Measurements from ENCODE around the gene THRAP3.

THRAP3 gene

DNA sequence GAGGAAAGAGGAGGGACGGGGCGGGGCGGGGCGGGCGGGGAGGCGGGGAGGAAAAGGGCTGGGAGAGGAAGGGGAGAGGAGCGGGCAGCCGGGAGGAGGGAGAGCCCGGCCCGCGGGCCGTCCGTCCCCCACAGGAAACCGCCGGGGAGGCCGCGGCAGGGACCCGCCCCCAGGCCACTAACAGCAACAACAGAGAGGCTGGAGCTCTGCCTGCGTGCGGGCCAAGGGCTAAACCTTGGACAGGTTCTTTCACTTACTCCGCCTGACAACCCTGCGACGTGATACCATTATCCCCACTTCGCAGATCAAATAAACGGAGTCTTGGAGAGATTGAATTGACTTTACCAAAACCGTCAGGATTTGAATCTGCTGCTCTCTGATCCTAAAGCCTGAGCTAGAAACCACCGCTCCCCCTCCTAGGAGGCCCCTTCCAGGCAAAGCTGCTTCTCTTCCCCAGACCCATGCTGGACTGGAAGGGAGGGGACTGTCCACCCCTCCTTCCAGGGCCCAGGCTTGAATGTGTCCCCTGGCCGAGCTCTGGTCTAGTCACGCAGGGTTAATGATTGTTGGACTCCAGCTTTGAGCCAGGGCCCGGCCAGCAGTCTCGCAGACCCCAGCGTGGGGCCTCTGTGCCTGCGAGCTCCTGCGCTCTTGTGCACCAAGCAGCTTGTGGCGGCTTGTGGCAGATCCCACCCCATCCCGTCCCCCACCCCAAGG is 99.6 kb downstream of the THRAP3 start, which contains the start of gene EVA1B:
TSS of gene EVA1B (minus strand) at position 10 of the 717 bp plus-strand sequence. CDS start 608 bp downstream, outside the sequence.
- DNase-seq (ENCODE audit: low read depth) = peak; percentile 81

DNA sequence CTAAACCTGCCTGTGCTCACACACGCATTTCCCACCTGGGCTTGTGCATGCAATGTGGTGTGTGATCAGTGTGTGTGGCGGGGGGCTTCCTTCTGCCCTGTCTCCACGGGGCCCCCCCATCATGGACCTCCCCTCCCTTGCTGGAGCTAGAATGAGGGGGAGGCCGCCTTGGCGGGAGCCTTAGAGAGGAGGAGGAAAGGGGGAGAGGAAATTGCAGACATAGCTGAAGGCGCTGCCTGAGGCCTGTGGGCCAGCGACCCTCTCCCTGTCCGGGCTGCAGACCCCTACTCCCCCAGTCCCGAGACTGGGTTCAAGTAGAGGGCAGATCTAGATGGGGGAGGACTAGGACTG is 100.1 kb downstream of the THRAP3 start:
- DNase-seq (ENCODE audit: low read depth) = no peak

DNA sequence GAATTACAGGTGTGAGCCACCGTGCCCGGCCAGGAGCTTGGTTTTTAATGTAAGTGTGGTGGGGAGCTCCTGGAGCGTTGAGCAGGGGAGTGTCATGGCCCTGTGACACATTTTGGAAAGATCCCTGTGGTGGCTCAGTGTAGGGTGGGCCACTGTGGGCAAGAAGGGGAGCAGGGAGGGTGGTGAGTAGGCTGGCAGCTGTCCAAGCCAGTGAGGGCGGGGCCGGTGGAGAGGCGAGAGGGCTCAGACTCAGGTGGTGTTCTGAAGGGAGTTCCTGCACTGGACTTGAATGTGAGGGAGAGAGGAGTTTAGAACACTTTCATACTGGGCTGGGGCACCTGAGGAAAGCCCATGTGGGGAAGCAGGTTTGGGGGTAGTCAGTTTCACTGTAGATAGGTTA is 102.3 kb downstream of the THRAP3 start:
- no peak for DNase-seq (ENCODE audit: low read depth)

DNA sequence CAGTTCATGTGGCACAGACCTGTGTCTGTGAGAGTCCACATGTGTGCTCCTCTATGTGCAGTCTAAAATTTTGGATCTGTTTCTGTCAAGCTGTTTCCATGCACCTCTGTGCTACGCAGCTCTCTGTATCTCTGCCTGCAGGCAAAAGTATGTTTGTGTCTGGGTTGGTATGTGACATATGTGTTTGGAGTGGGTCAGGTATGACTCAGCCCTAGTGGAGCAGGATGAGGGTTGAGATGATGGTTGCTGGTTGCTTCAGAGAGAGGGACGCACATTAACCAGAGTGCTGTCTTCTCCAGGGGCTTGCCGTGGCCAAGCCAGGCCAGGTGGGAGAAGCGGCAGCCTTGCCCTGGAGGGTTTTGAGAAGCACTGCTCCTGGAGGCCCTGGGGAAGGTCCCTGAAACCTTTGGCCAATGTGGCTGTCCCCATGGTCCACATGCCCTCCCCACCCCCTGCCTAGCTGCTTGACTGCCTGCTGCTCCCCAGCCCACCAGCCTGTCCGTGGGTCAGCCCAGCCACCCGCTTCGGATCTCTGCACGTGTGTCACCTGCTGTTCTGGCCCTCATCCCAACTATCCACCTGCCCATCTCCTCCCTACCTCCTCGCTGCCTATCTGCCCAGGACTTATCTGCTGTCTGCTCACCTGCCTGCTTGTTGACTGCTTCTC is 103.3 kb downstream of the THRAP3 start:
- peak; percentile 75 for DNase-seq (ENCODE audit: low read depth)

DNA sequence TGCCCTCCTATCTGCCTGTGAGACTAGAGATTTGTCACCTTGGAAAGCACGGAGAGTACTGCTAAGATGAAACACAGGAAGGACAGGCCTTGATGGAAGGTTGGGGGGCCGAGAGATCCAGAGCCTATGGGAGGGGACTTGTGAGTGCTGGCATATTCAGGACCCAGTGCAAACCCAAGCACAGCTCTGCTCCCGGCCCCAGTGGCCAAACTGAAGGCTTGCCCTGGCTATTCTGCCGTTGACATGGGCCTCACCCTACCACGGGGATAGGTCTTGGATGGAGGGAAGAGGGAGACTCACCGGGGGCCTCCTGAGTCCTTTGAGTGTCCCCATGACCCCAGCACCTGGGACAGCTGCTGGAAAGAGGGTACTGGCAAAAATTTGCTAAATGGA is 103.8 kb downstream of the THRAP3 start:
- no peak for DNase-seq (ENCODE audit: low read depth)

DNA sequence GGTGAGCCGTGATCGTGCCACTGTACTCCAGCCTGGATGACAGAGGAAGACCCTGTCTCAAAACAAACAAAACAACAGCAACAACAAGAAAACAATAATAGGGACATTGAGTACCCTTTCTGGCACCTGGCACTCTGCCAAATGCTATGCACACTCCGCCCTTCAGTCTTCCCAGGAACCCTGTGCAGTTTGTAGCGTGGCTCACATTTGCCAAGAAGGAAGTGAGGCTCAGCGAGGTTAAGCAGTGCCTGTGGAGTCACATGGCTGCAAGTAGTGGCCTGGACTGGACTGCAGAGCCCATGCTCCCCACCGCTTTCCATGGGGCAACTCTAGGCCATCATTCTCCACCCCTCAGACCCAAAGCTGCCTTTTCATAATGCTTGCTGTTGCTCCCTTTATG is 104.5 kb downstream of the THRAP3 start:
- DNase-seq (ENCODE audit: low read depth) = no peak

DNA sequence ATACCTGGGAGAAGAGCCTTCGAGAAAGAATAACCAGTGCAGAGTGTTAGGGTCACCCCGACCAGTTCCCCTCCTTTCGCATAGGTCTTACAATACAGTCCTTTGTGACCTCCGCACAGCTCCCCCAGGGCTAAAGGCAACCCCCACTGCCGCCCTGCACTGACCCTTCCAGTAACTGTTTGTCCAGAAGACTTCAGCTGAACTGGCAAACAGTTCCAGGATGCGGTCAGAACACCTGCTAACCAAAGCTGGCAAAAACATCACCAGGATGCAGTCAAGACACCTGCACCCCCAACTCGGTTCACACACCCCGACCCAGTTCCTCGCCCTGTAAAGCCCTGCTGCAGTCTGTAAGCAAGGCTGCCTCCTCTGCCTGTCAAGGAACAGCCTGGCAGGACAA is 105.6 kb downstream of the THRAP3 start:
- no peak for DNase-seq (ENCODE audit: low read depth)

DNA sequence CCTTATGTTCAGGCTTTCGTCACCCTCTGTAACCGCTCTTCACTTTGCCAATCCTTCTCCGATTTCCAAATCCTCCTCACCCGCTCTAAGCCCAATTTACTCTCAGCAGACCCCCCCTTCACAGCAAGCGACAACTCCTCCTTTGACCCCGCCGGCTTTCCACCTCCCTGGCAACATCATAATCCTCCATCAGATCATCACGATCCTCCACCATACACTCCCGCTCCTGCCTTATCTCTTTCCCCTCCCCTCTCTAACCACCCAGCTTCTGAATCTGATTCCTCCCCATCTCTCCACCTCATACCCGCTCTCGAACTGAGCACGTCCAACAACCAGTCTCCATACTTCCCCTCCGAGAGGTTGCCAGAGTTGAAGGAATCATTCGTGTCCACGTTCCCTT is 106.7 kb downstream of the THRAP3 start:
- DNase-seq (ENCODE audit: low read depth) = no peak

DNA sequence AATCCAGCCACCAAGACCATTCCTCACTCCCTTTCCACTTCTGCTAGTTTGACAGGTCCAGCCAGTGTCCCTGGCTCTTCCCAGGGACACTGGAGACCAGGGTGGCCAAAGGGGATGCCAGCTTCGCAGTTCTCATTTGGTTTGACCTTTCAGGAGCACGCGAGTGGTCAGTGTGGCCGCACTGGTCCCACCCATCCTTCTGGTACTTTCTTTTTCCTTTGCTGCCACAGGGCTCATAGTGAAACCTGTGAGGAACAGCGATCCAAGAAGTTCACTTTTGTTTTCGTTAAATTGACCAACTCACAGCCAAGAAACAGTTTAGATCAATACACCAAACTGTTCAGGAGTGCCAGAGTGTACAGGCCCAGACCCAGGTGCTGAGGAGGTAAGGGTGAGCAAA is 113.6 kb downstream of the THRAP3 start:
- no peak for DNase-seq (ENCODE audit: low read depth)

DNA sequence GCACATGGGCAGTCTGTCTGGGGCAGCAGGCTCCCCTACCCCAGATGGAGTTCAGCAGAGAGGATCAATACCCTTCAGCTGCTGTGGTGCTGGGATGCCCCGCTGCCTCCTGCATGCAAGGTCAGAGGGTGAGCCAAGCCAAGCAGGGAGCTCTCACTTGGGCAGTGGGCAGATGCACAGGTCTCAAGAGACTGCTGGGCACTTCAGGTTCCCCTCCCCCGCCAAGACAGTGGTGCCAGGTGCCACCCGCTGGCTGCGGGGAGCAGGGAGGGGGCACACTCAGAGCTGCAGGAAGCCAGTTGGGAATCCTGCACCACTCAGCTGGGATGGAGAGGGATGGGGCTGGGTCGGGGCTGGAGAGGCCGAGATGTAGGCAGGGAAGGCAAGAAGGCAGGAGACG is 115.0 kb downstream of the THRAP3 start:
- no peak for DNase-seq (ENCODE audit: low read depth)

DNA sequence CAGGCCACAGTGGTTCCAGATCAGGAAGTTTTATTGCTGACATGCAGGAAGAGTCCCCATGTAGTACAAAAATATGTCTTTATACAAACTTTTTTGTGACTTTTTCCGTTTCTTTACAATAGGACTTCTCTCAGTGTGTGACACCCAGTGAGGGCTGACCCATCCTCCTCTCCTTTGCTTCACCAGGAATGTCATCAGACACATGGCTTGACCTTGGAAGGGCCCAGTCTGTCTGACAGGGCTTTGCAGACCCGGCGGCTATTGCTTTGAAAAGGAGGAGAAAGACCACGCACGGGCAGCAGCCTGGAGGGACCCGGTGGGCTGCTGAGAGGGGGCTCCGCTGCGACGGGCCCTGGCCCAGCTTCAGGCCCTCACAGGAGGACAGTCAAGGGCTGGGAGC is 115.4 kb downstream of the THRAP3 start:
- no peak for DNase-seq (ENCODE audit: low read depth)

DNA sequence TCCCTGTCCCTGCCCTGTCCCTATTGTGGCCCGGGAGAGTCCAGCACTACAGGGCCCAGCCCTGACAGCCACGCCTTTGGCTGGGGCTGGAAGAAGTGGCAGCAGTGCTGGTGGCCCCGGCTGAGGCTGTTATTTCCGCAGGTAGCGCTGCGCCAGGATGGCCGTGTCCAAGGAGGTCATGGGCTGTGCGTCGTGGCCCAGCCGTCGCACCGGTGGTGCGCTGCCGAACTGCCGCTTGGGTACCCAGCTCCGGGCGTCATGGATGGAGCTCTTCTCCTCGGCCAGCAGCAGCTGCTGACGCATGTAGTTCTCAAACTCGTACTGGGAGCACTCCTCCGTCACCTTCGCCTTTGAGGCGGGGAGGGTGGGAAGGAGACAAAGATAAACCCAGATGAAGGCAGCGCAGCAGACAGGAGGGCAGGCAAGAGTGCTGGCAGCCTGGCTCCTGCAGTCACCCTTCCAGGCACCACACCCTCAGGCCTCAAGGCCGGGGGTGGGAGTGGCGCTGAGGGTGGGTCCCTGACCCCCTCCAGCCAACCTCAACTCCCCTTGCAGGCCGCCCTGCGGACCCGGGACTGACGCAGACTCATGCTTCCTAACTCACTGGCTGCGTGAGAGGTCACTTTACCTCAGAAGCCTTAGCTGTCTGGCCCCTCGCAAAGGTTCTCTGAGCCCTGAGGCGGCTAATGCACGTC is 117.5 kb downstream of the THRAP3 start:
- no peak for DNase-seq (ENCODE audit: low read depth)

DNA sequence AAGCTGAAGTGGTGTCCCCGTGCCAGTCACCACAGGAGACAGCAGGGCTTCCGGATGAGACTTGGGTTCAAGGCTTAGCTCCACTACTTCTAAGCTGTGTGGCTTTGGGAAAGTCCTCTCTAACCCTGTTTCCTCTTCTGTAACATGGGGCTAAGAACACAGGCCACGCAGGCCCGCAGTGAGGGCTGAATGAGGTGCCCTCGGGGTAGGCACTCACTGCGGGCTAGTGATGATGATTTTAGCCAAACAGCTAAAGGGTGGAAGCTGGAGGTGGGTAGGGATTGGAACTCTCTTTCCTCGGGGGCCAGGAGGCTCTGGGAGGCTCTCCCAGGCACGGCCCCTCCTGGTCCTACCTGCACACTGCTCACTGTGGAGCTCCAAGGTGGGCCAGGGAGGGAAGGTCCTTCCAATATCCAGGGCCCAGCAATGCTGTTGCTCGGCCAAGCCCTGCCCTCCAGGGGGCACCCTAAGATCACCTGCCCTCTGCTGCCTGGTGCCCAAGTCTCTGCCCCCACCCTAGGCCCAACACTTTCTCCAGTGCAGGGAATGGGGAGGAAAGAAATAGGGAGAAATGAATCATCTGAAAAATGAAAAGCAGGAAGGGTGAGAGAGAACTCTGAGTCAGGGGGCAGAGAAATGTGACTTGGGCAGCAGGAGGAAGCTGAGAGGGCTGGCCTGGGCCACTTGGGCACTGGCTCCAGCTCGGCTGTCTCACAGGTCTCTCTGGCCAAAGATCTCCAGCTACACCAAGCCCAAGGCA is 118.4 kb downstream of the THRAP3 start:
- peak; percentile 74 for DNase-seq (ENCODE audit: low read depth)

DNA sequence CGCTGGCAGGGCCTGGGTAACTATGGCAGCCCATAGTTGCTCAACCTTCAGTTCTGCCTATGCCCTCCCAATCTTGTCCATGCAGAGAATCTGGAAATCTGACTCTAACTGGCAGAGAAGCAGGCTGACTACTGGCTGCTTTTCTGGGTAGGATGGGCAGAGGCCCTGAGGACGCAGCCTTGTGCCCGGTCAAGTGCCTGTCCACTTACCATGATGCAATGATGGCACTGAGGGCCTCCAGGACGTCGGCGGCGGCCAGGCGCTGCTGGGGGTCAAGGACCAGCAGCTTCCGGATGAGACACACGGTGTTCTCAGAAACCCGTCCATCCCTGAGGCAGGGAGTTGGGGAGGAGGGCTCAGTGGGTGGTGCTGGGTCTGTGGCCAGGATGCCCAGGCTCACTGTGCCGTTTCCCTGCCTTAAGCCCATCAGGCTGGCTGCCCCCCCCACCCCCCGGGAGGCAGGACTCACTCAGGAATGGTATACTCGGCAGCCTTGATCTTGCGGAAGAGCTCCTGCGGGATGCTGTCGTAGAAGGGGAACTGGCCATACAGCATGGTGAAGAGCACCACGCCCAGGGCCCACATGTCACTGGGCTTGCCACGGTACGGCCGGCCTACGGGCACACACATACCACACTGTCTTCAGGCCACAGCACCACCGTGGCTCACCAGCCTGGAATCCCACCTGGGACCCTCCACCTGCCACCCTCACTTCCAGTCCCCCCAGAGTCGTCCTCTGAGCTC is 119.6 kb downstream of the THRAP3 start:
- DNase-seq (ENCODE audit: low read depth) = no peak

DNA sequence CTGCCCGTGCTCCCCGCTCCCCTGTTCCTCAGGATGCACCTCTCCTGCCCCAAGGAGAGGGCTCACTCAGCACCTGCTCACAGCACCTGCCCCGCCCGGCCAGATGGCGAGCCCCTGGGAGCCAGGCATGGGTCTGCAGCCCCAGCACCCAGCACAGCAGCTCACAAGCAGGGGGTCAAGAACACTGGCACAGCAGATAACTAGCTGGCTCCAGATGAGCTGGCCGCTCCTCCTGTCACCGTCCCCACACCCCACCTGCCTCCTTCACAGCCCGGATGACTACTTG is 120.1 kb downstream of the THRAP3 start:
- no peak for DNase-seq (ENCODE audit: low read depth)

DNA sequence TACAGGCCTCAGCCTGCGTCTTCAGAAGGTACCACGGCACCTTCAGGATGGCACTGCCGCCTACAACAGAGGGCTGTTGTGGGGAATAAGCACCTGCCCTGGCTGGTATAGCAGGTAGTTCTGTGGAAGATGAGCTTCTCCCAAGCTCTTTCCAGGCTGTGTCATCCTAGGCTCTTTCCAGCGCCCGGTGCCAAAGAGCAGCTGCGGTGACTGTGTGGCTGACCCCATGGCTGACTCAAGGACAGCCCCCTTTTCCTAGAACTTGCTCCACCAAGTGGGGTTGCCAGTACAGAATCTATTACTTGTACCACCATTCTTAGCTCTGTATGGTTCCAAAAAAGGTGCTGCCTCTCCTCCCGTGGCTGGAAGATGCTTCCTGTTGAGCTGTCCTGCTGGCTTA is 121.1 kb downstream of the THRAP3 start:
- no peak for DNase-seq (ENCODE audit: low read depth)

DNA sequence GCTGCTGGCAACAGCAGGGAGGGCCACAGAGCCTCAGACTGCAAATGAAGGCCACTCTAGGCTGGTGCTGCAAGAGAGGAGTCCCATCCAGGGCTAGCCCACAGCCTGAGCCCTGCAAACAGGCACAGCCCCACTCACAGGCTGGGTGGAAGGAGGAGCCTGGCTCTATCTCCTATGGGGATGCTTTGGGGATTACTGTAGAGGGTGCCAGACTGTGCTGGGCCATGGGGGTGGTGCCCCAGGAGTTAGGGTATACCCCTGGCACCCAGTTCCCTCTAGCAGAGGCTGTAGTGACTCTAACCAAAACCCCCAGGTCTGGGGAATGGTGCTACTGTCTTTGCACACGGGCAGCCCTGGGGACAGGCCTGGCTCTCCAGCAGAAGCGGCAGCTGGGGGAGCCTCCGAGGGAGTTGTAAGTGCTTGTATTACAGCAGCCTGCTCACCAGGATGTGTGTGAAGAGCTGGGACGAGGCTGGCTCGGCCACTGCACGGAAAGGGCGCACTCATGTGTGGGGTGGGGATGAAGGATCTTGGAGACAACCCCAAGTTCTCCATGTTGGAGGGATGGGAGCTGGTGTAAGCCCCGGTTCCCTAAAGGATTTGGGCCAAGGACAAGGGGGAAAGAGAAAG is 122.6 kb downstream of the THRAP3 start:
- DNase-seq (ENCODE audit: low read depth) = no peak

DNA sequence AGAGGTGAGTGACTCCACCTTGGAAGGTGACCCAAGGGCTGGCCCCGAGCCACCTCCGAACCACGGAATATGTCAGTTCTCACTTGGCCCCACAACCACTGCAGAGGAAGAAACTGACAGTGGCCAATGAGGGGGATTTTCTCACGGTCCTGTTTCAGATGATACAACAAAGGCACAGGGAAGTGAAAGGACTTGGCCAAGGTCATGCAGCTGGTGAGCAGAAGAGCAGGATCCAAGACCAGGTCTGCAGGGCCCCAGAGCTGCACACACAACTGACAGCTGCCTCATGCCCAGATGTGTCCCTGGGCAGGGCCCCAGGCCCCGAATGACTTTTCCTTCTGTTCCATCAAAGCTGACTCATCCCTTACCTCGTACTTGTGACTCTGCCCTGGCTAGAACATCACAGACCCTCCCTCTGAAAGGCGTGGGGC is 125.0 kb downstream of the THRAP3 start:
- peak; percentile 37 for DNase-seq (ENCODE audit: low read depth)

DNA sequence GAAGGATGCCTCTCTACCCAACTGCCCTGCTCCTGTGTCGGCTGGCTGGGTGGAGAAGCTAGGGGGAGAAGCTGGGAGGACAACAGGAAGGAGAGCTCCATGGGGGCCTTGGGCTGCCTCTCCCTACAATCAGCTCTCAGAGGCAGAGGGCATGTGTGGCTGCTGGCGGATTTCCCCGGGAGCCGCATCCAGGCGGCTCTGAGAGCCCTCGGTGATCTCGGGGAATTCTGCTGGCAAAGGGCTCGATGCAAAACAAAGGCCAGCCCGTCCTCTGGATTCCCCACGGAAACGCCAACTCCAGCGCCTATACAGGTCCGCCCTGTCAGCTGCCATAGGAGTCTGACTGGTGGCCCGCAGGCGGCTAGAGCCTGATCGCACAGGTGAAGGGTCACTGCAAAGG is 125.6 kb downstream of the THRAP3 start:
- DNase-seq (ENCODE audit: low read depth) = no peak

DNA sequence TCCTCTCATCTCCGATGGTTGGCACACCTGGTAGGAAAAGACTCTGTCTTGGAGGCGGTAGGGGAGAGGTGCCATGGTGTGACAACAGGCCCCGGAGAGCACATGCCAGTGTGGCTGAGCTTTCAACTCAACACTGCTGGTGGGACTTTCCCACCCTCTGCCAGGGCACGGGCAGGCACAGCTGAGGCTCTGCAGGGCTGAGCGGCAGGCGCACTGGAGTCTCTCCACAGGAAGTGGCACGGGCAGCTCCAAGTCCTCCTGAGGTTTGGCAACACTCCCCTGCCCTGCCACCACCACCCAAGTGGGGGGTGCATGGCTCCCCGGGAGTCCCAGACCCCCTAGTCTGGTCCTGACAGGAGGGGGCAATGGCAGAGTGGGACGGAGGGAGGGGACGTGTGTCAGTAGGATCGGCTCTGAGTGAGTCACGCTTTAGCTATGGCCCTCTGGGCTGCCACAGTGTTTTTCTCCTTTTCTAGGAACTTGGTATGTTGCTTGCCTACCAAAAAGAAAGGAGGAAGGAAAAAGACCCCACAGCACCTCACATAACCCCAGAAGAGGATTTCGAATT is 126.5 kb downstream of the THRAP3 start:
- DNase-seq (ENCODE audit: low read depth) = peak; percentile 74

All from amniotic epithelial cell (primary cell).